Transverse colon (tissue), 3 donors: Measurements from ENCODE around the gene VRK2.

ENCODE experiments used
- CTCF ChIP-seq, 5 experiments: fragments of 200-600 bp in 3 of 5; fragments of 450-650 bp in 2 of 5; sonication (generic) in 3 of 5; IDR thresholded peaks; 1 replicate in 2 of 5; 2 replicates in 3 of 5; pipeline ENCODE4 v1.5.1; 2016 to 2017; ENCODE audit warnings: antibody characterized with exemption in 5 of 5, inconsistent platforms in 3 of 5, mild to moderate bottlenecking in 2 of 5, moderate library complexity in 1 of 5
- EP300 ChIP-seq: sonication (generic); formaldehyde crosslinking; IDR thresholded peaks from one replicate; pipeline ENCODE4 v1.6.1; 2017; ENCODE audit warnings: antibody characterized with exemption, low read depth
- POLR2A ChIP-seq: fragments of 450-650 bp; IDR thresholded peaks from one replicate; pipeline ENCODE4 v1.6.1; 2016; ENCODE audit warnings: antibody characterized with exemption, mild to moderate bottlenecking, moderate library complexity

GRCh38 chr2:58056192-58056916 lies 9.7 kb downstream of the VRK2 start:
- TF ChIP-seq CTCF (IDR thresholded peaks at IDR 0.05) (no peak), POLR2A (no peak), EP300 (no peak)
